Astrocyte of the cerebellum (primary cell): ENCODE results near the gene XPNPEP1.
A peak's percentile ranks its signal among the peaks of the same experiment; 100 is the strongest.

Source experiments
- DNase-seq: peaks from one replicate; pipeline ENCODE4 v3.0.0-alpha.2; 2011; ENCODE audit warnings: low read depth
- H3K4me3 ChIP-seq: 2 replicates; pipeline ENCODE4 v1.5.1; 2011; ENCODE audit warnings: mild to moderate bottlenecking, low read depth, low read length, moderate library complexity
- CTCF ChIP-seq: IDR thresholded peaks from 2 replicates; pipeline ENCODE4 v1.5.1; 2012; ENCODE audit warnings: low read length, low read depth, moderate library complexity, mild to moderate bottlenecking; ENCODE audit errors: missing control alignments
- in situ Hi-C: cut with HindIII; loops from 2 replicates; pipeline ENCODE4 v1.10.0; 2017; ENCODE audit warnings: low sequenced_read_pairs

The XPNPEP1 gene

GRCh38 chr10:109940117-109940516, 16.8 kb upstream of the XPNPEP1 start:
- H3K4me3 ChIP-seq = no peak overlapping the region
- DNase-seq = no peak
- in situ Hi-C loops = no loop called here
- TF ChIP-seq CTCF = no peak

GRCh38 chr10:109939315-109939961, 16.1 kb upstream of the XPNPEP1 start:
- in situ Hi-C loops = no loop called here
- no peak for DNase-seq
- no peak for TF ChIP-seq CTCF
- no peak overlapping the region for H3K4me3 ChIP-seq

GRCh38 chr10:109937460-109938065, 14.3 kb upstream of the XPNPEP1 start:
- DNase-seq = no peak
- in situ Hi-C loops = no loop called here
- H3K4me3 ChIP-seq = no peak overlapping the region
- TF ChIP-seq CTCF = no peak

DNA sequence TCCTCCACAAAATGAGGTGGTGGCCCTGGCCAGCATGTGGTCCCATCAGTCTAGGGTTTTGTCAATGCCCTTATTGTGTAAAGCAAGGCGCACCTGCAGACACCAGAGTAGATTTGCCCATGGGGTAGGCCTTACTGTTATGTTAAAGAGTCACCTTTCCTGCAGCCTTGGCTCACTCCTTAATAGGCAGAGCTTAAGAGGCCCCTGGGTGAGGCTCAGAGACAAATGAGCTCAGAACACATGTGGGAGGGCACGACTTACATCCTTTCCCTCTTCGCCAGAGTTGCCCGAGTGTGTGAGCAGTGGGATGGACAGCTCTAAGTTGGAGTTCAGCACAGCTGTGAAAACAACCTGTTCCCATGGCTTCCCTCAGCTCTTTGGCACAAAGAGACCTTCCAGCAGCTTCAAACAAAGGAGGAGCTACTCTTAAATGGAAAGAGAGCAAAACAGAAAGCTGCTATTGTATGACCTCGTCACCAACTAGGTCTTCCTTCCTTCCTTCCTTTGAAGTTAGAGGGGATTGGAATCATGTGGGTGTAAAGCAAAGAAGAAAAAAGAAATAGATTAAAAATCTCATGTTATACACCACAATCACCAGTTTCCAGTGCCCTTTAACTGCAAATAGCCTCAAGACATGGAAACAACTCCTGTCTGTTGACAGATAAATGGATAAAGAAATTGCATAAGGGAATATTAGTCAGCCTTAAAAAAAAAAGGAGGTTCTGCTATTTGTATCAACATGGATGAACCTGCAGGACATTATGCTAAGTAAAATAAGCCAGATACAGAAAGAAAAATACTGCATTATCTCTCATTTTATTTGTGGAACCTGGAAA, 11.9 kb upstream of the XPNPEP1 start:
- DNase-seq = peak; percentile 61
- in situ Hi-C loops = no loop called here

DNA sequence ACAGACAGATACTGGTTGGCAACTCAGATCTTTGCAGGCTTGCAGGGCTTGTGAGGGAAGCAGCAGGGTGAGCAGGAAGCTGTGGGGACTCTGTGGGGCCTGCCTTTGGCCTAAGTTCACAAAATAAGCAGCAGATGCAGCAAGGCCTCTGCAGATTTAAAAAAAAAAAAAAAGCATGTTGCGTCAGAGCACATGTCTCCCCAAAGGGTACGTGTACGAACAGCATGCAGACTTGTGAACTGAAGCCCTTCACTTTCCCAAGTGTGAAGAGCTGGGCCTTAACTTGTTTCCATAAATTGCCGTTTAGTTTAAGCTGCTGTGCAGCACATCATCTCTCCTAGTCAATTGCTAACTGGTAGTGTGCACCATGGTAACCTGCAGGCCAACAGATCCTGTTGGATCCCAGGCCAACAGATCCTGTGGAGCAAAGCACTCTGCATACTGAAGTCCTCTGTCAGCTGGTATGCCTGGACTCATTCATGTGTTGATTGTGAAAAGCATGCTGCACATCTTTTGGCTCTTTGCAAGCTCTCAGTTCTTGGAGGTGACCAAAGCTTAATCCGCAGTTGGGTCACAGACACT, 10.8 kb upstream of the XPNPEP1 start:
- no peak overlapping the region for H3K4me3 ChIP-seq
- TF ChIP-seq CTCF = no peak
- in situ Hi-C loops = no loop called here
- DNase-seq = no peak

More for the DNA sequence above, 11.9 kb upstream of the XPNPEP1 start:
- TF ChIP-seq CTCF = no peak
- no peak overlapping the region for H3K4me3 ChIP-seq

- TF ChIP-seq CTCF = no peak
- no peak for DNase-seq
- no peak overlapping the region for H3K4me3 ChIP-seq
- in situ Hi-C loops = no loop called here
Observed at GRCh38 chr10:109932968-109933367, 9.7 kb upstream of the XPNPEP1 start.
